ENCODE measurements around the gene RSF1. TPM values are rescaled to one million over a fixed set of nuclear protein-coding genes. Genes with fewer than 3 reads are reported as not detected.

RSF1 gene
- polyA plus RNA-seq, 1 donor (not counting 4 experiments of a cell fraction or from before 2014, with no cell fraction given), result 20.9 TPM

DNA sequence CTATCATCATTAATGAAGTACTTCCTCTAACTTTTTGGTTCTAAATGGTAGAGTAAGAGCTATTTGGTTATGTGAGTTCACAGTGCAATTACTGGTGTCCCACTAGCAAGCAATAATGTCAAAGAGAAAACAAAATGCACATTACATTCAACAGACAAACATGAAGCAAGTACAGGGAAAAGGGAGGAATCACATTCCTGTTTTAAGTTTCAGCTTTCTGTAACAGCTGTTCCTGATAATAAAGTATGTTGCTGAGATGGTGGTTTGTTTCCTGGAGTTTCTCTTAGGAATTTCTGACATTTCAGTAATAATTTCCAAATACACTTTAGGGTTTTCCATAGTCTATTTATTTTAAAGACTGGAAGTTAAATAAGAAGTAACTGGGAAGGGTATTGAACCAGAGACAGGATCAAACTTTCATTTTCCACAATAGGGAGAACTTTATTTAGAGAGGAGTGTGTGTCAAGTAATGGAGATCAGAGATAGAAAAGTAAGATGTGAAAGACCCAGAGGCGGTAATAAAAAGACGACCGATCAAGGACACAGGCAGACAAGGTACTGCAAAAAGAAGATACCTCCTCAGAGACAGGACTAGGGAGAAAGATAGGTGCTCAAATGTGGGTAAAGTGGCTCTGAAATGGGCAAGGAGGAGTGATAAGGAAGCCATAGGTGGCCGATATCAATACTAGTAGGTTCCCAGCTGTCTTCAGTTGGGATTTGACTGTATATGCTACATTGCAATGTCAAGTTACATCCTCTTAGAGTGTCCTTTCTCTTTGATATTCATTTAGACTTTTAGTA lies 162.1 kb downstream of the RSF1 start:
- DNase-seq (ENCODE audit: low read depth, low spot score) (no peak), FAIRE-seq (no peak)
- no peak overlapping the region for H2AFZ ChIP-seq (ENCODE audit: control insufficient read depth, low read length)
- no peak overlapping the region for H3K9ac ChIP-seq (ENCODE audit: control insufficient read depth, extremely low read depth, insufficient read depth, low read length)
- H3K9me1 ChIP-seq (ENCODE audit: control insufficient read depth, extremely low read depth, insufficient read depth, low read length), result no peaks in the 10 kb centered on the region
- peaks cover 10% of the 10 kb centered on the region for H3K4me1 ChIP-seq (ENCODE audit: control insufficient read depth, extremely low read depth, insufficient read depth, low read length)
- H3K9me3 ChIP-seq (ENCODE audit: control insufficient read depth, low read depth, low read length), result no peaks in the 10 kb centered on the region
- H3K36me3 ChIP-seq (ENCODE audit: control insufficient read depth in 2 of 2, extremely low read depth in 1 of 2, insufficient read depth in 2 of 2, low read length in 2 of 2), result no peaks in the 10 kb centered on the region
- H3K27ac ChIP-seq (ENCODE audit: control insufficient read depth, insufficient read depth, low read length), result no peak overlapping the region
- no peak overlapping the region for H3K4me3 ChIP-seq (ENCODE audit: control insufficient read depth in 2 of 3, extremely low read depth in 1 of 3, insufficient read depth in 2 of 3, low read depth in 1 of 3, low read length in 3 of 3)
- no peaks in the 10 kb centered on the region for H4K20me1 ChIP-seq (ENCODE audit: control insufficient read depth, extremely low read depth, insufficient read depth, low read length)
- H3K79me2 ChIP-seq (ENCODE audit: control insufficient read depth, insufficient read depth, low read length), result no peaks in the 10 kb centered on the region
- dilution Hi-C loops (cut with MboI; ENCODE audit: extremely low pct_ligation_motif_present, low sequenced_read_pairs), result no loop called here
- H3K4me2 ChIP-seq (ENCODE audit: control insufficient read depth, extremely low read depth, insufficient read depth, low read depth, low read length), result no peak overlapping the region
- TF ChIP-seq, protein P1, sequence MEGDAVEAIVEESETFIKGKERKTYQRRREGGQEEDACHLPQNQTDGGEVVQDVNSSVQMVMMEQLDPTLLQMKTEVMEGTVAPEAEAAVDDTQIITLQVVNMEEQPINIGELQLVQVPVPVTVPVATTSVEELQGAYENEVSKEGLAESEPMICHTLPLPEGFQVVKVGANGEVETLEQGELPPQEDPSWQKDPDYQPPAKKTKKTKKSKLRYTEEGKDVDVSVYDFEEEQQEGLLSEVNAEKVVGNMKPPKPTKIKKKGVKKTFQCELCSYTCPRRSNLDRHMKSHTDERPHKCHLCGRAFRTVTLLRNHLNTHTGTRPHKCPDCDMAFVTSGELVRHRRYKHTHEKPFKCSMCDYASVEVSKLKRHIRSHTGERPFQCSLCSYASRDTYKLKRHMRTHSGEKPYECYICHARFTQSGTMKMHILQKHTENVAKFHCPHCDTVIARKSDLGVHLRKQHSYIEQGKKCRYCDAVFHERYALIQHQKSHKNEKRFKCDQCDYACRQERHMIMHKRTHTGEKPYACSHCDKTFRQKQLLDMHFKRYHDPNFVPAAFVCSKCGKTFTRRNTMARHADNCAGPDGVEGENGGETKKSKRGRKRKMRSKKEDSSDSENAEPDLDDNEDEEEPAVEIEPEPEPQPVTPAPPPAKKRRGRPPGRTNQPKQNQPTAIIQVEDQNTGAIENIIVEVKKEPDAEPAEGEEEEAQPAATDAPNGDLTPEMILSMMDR (optimal IDR thresholded peaks at IDR 0.05 in 1 of 3, IDR thresholded peaks at IDR 0.05 in 1 of 3, conservative IDR thresholded peaks at IDR 0.05 in 1 of 3; ENCODE audit: extremely low read depth in 1 of 3, insufficient read depth in 2 of 3, low read length in 3 of 3), result no peak
- TF ChIP-seq EZH2 (IDR thresholded peaks at IDR 0.05; ENCODE audit: low read length), result no peak
- no peaks in the 10 kb centered on the region for H3K27me3 ChIP-seq (ENCODE audit: control insufficient read depth, extremely low read depth, insufficient read depth, low read length)

DNA sequence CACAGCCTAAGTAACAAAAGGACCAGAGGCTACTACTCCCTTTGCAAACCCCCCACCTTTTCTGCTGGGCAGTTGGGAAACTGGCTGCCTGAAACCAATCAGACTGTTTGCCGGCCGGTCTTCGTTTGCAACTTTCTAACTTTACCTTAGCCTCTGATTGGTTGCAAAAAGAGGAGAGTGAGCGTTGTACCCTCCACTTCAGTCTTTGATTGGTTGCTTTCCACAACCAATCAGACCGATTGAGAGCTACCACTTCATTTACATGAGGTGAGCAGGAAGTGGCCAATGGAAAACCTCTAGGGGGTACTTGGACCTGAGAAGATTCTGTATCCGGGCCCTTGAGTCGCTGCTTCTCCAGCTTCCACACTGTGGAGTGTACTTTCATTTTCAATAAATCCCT lies 164.2 kb downstream of the RSF1 start:
- no peak for TF ChIP-seq EZH2 (IDR thresholded peaks at IDR 0.05; ENCODE audit: low read length)
- TF ChIP-seq, protein P1 (optimal IDR thresholded peaks at IDR 0.05 in 1 of 3, IDR thresholded peaks at IDR 0.05 in 1 of 3, conservative IDR thresholded peaks at IDR 0.05 in 1 of 3; ENCODE audit: extremely low read depth in 1 of 3, insufficient read depth in 2 of 3, low read length in 3 of 3), result no peak
- no peaks in the 10 kb centered on the region for H3K9me1 ChIP-seq (ENCODE audit: control insufficient read depth, extremely low read depth, insufficient read depth, low read length)
- dilution Hi-C loops (cut with MboI; ENCODE audit: extremely low pct_ligation_motif_present, low sequenced_read_pairs), result no loop called here
- H3K36me3 ChIP-seq (ENCODE audit: control insufficient read depth in 2 of 2, extremely low read depth in 1 of 2, insufficient read depth in 2 of 2, low read length in 2 of 2), result no peaks in the 10 kb centered on the region
- no peaks in the 10 kb centered on the region for H3K9me3 ChIP-seq (ENCODE audit: control insufficient read depth, low read depth, low read length)
- H3K4me3 ChIP-seq (ENCODE audit: control insufficient read depth in 2 of 3, extremely low read depth in 1 of 3, insufficient read depth in 2 of 3, low read depth in 1 of 3, low read length in 3 of 3), result no peak overlapping the region
- no peak overlapping the region for H3K4me2 ChIP-seq (ENCODE audit: control insufficient read depth, extremely low read depth, insufficient read depth, low read depth, low read length)
- peaks cover 8% of the 10 kb centered on the region for H3K4me1 ChIP-seq (ENCODE audit: control insufficient read depth, extremely low read depth, insufficient read depth, low read length)
- FAIRE-seq, result no peak
- H3K79me2 ChIP-seq (ENCODE audit: control insufficient read depth, insufficient read depth, low read length), result no peaks in the 10 kb centered on the region
- H3K27me3 ChIP-seq (ENCODE audit: control insufficient read depth, extremely low read depth, insufficient read depth, low read length), result no peaks in the 10 kb centered on the region
- no peaks in the 10 kb centered on the region for H4K20me1 ChIP-seq (ENCODE audit: control insufficient read depth, extremely low read depth, insufficient read depth, low read length)
- H2AFZ ChIP-seq (ENCODE audit: control insufficient read depth, low read length), result no peak overlapping the region
- DNase-seq (ENCODE audit: low read depth, low spot score), result no peak
- no peak overlapping the region for H3K9ac ChIP-seq (ENCODE audit: control insufficient read depth, extremely low read depth, insufficient read depth, low read length)
- H3K27ac ChIP-seq (ENCODE audit: control insufficient read depth, insufficient read depth, low read length), result no peak overlapping the region
